Stimulated activated naive CD4-positive, alpha-beta T cell (primary cell): ENCODE measurements around the gene YBEY.
"Not testable (repeated sequence)": the region's sequence is repeated elsewhere in the genome, so short reads cannot be mapped to it uniquely, and the experiment has no call there.

Experiments
- DNase-seq, 6 experiments: peaks; one replicate each; lab custom pipeline; 2025; lab: John Stamatoyannopoulos, UW

YBEY gene

GRCh38 chr21:46304955-46305354, 18.8 kb downstream of the YBEY start:
- DNase-seq, result no peak

- DNase-seq, result no peak
Observed at GRCh38 chr21:46307625-46308024, 21.5 kb downstream of the YBEY start.

GRCh38 chr21:46308431-46308830, 22.3 kb downstream of the YBEY start:
- no peak for DNase-seq

GRCh38 chr21:46310260-46310659, 24.1 kb downstream of the YBEY start:
- DNase-seq, result not testable (repeated sequence)

GRCh38 chr21:46311568-46311967, 25.4 kb downstream of the YBEY start:
- no peak for DNase-seq

GRCh38 chr21:46312949-46313348, 26.8 kb downstream of the YBEY start:
- DNase-seq, result no peak

GRCh38 chr21:46314441-46315020, 28.4 kb downstream of the YBEY start:
- DNase-seq, result no peak

- DNase-seq, result no peak
Observed at GRCh38 chr21:46316708-46317324, 30.7 kb downstream of the YBEY start.

GRCh38 chr21:46317710-46318463, 31.7 kb downstream of the YBEY start:
- DNase-seq, result no peak

GRCh38 chr21:46318464-46318845, 32.3 kb downstream of the YBEY start:
- no peak for DNase-seq

- no peak for DNase-seq
Observed at GRCh38 chr21:46319186-46319585, 33.0 kb downstream of the YBEY start.

- no peak for DNase-seq
Observed at GRCh38 chr21:46320331-46320801, 34.2 kb downstream of the YBEY start.

GRCh38 chr21:46322351-46323226, 36.4 kb downstream of the YBEY start:
- no peak for DNase-seq

- peak in 1 of 6 experiments; percentile 32 for DNase-seq
Observed at GRCh38 chr21:46323227-46323709, 37.1 kb downstream of the YBEY start.

GRCh38 chr21:46323710-46324389, 37.7 kb downstream of the YBEY start, which contains the start of the genes C21orf58 and PCNT:
C21orf58 (minus strand) TSS chr21:46323870; CDS start chr21:46322738, 1,132 bp downstream.
PCNT (plus strand) TSS chr21:46324156; CDS start chr21:46324229, 73 bp downstream.
- peak; percentile 93 to 99 (median 97) for DNase-seq

- peak; percentile 74 to 93 (median 88) for DNase-seq
Observed at GRCh38 chr21:46324390-46325072, 38.4 kb downstream of the YBEY start.

- peak in 4 of 6 experiments; percentile 28 to 73 (median 45) for DNase-seq
Observed at GRCh38 chr21:46325073-46325912, 39.2 kb downstream of the YBEY start.

- no peak for DNase-seq
Observed at GRCh38 chr21:46326110-46326703, 40.1 kb downstream of the YBEY start.

GRCh38 chr21:46327711-46328110, 41.6 kb downstream of the YBEY start:
- DNase-seq, result no peak
